IMR-90 (cell line): ENCODE results near the gene LRP6. TPM values are rescaled to one million over a fixed set of nuclear protein-coding genes. Genes with fewer than 3 reads are reported as not detected.

Experiments used
- ATAC-seq: fragments of 200-7000 bp; cut with Tn5 transposase; 2 replicates; pipeline ENCODE4 v1.9.1; 2020; ENCODE audit warnings: low read depth, mild to moderate bottlenecking, moderate library complexity
- BruUV-seq: library from RNA; stranded (reverse); fragments of 400-500 nt; replicated peaks from 2 replicates; lab custom pipeline; 2021; lab: Mats Ljungman, UMichigan
- CTCF ChIA-PET: fragments of 300-600 bp; formaldehyde crosslinking; extraction: SDS; loops from one replicate; lab custom pipeline; 2021; ENCODE audit warnings: antibody characterized with exemption; lab: Yijun Ruan, JAX
- POLR2A ChIA-PET: fragments of 300-600 bp; sonication (Branson Sonifier 250); formaldehyde crosslinking; loops from one replicate; lab custom pipeline; 2022; ENCODE audit warnings: antibody characterized with exemption; ENCODE audit not compliant: unreplicated experiment; lab: Charles Lee
- DNase-seq: peaks from one replicate; pipeline ENCODE4 v3.0.0; 2013
- H2AFZ ChIP-seq: replicated peaks from 2 replicates; pipeline ENCODE3; 2013; ENCODE audit warnings: low read length, mild to moderate bottlenecking; ENCODE audit not compliant: poor library complexity
- H2AK5ac ChIP-seq: 2 replicates; pipeline ENCODE4 v1.6.1; 2013; ENCODE audit warnings: low read depth, low read length, inconsistent platforms
- H2AK9ac ChIP-seq: replicated peaks from 2 replicates; pipeline ENCODE3; 2013; ENCODE audit warnings: mild to moderate bottlenecking, low read depth, low read length, moderate library complexity; ENCODE audit not compliant: poor library complexity
- H2BK120ac ChIP-seq: 2 replicates; pipeline ENCODE4 v1.6.1; 2013; ENCODE audit warnings: low read depth, low read length, inconsistent platforms
- H2BK15ac ChIP-seq: 3 replicates; pipeline ENCODE4 v1.6.1; 2013; ENCODE audit warnings: low read depth, low read length, inconsistent platforms
- H2BK20ac ChIP-seq: 2 replicates; pipeline ENCODE4 v1.6.1; 2013; ENCODE audit warnings: low read depth, mild to moderate bottlenecking, inconsistent platforms, low read length, moderate library complexity
- H2BK5ac ChIP-seq: 2 replicates; pipeline ENCODE4 v1.6.1; 2013; ENCODE audit warnings: mild to moderate bottlenecking, low read depth, low read length, inconsistent platforms; ENCODE audit not compliant: poor library complexity, severe bottlenecking
- H3K14ac ChIP-seq: replicated peaks from 2 replicates; pipeline ENCODE4 v1.6.1; 2013; ENCODE audit warnings: low read depth, low read length, inconsistent platforms
- H3K18ac ChIP-seq: 2 replicates; pipeline ENCODE4 v1.6.1; 2013; ENCODE audit warnings: low read depth, low read length, control low read depth
- H3K23ac ChIP-seq: 2 replicates; pipeline ENCODE4 v1.6.1; 2013; ENCODE audit warnings: low read depth, low read length, inconsistent platforms
- H3K27ac ChIP-seq: 2 replicates; pipeline ENCODE4 v1.5.1; 2013; ENCODE audit warnings: mild to moderate bottlenecking, control low read depth, low read length; ENCODE audit not compliant: insufficient read depth
- H3K27me3 ChIP-seq: 2 replicates; pipeline ENCODE4 v1.6.1; 2013; ENCODE audit warnings: low read length; ENCODE audit not compliant: control insufficient read depth, insufficient read depth
- H3K36me3 ChIP-seq: 2 replicates; pipeline ENCODE4 v1.6.1; 2013; ENCODE audit warnings: low read length, mixed read lengths; ENCODE audit not compliant: control insufficient read depth, insufficient read depth
- H3K4ac ChIP-seq: 2 replicates; pipeline ENCODE4 v1.6.1; 2013; ENCODE audit warnings: low read depth, low read length, inconsistent platforms
- H3K4me1 ChIP-seq: 2 replicates; pipeline ENCODE4 v1.6.1; 2013; ENCODE audit warnings: low read length, mixed read lengths; ENCODE audit not compliant: control insufficient read depth, insufficient read depth
- H3K4me2 ChIP-seq: 2 replicates; pipeline ENCODE4 v1.6.1; 2013; ENCODE audit warnings: low read depth, mild to moderate bottlenecking, control low read depth, low read length, moderate library complexity
- H3K4me3 ChIP-seq: 2 replicates; pipeline ENCODE4 v1.5.1; 2013; ENCODE audit warnings: low read depth, mild to moderate bottlenecking, control low read depth, low read length, moderate library complexity; ENCODE audit not compliant: insufficient read depth
- H3K56ac ChIP-seq: 2 replicates; pipeline ENCODE4 v1.6.1; 2013; ENCODE audit warnings: low read length, inconsistent platforms; ENCODE audit not compliant: insufficient read depth; ENCODE audit errors: extremely low read depth
- H3K79me1 ChIP-seq, 2 experiments: 2 replicates each; pipeline ENCODE4 v1.6.1; 2013; ENCODE audit warnings: low read length in 2 of 2, inconsistent platforms in 1 of 2, low read depth in 1 of 2
- H3K9ac ChIP-seq: 2 replicates; pipeline ENCODE4 v1.6.1; 2013; ENCODE audit warnings: low read depth, low read length, control low read depth
- H3K9me1 ChIP-seq: 2 replicates; pipeline ENCODE4 v1.6.1; 2013; ENCODE audit warnings: low read length, inconsistent platforms; ENCODE audit not compliant: insufficient read depth
- H3K9me3 ChIP-seq: 2 replicates; pipeline ENCODE4 v1.6.1; 2013; ENCODE audit warnings: low read length; ENCODE audit not compliant: control insufficient read depth, insufficient read depth
- H4K20me1 ChIP-seq: 2 replicates; pipeline ENCODE4 v1.6.1; 2013; ENCODE audit warnings: low read length, inconsistent platforms; ENCODE audit not compliant: insufficient read depth
- H4K5ac ChIP-seq: 2 replicates; pipeline ENCODE4 v1.6.1; 2013; ENCODE audit warnings: mild to moderate bottlenecking, low read depth, low read length, control low read depth
- H4K8ac ChIP-seq, 2 experiments: 2 replicates each; pipeline ENCODE4 v1.6.1; 2013; ENCODE audit warnings: low read depth in 2 of 2, low read length in 2 of 2, control low read depth in 1 of 2, inconsistent platforms in 1 of 2
- H4K91ac ChIP-seq: 2 replicates; pipeline ENCODE4 v1.6.1; 2013; ENCODE audit warnings: low read depth, low read length, inconsistent platforms; ENCODE audit not compliant: insufficient read depth
- BHLHE40 ChIP-seq: fragments of 150-350 bp; IDR thresholded peaks from 2 replicates; pipeline ENCODE4 v1.6.1; 2016; ENCODE audit warnings: mild to moderate bottlenecking, low read depth, low read length
- CEBPB ChIP-seq: IDR thresholded peaks from 2 replicates; pipeline ENCODE4 v1.6.1; 2012; ENCODE audit warnings: low read depth, low read length, improper control_type of control experiment
- CHD1 ChIP-seq: IDR thresholded peaks from 2 replicates; pipeline ENCODE4 v1.6.1; 2012; ENCODE audit warnings: low read depth, low read length, improper control_type of control experiment
- CTCF ChIP-seq: conservative IDR thresholded peaks from 2 replicates; pipeline ENCODE4 v1.5.1; 2012; ENCODE audit warnings: mild to moderate bottlenecking, low read depth, low read length, improper control_type of control experiment
- ELK1 ChIP-seq: fragments of 150-350 bp; IDR thresholded peaks from 2 replicates; pipeline ENCODE4 v1.6.1; 2016; ENCODE audit warnings: low read depth, mild to moderate bottlenecking, low read length, moderate library complexity, borderline replicate concordance
- FOS ChIP-seq: fragments of 150-350 bp; IDR thresholded peaks from 2 replicates; pipeline ENCODE4 v1.6.1; 2016; ENCODE audit warnings: low read depth, low read length
- MAFK ChIP-seq: IDR thresholded peaks from 2 replicates; pipeline ENCODE4 v1.6.1; 2012; ENCODE audit warnings: low read depth, low read length, improper control_type of control experiment
- MAZ ChIP-seq: IDR thresholded peaks from 2 replicates; pipeline ENCODE4 v1.6.1; 2012; ENCODE audit warnings: low read depth, mild to moderate bottlenecking, low read length, improper control_type of control experiment, moderate library complexity, borderline replicate concordance
- MXI1 ChIP-seq: IDR thresholded peaks from 2 replicates; pipeline ENCODE4 v1.6.1; 2012; ENCODE audit warnings: low read depth, mild to moderate bottlenecking, low read length, moderate library complexity, borderline replicate concordance
- NFE2L2 ChIP-seq: fragments of 150-350 bp; IDR thresholded peaks from 2 replicates; pipeline ENCODE4 v1.6.1; 2016; ENCODE audit warnings: low read depth, mild to moderate bottlenecking, low read length
- POLR2A ChIP-seq: IDR thresholded peaks from 2 replicates; pipeline ENCODE4 v1.6.1; 2012; ENCODE audit warnings: mild to moderate bottlenecking, low read depth, low read length
- RAD21 ChIP-seq: IDR thresholded peaks from 2 replicates; pipeline ENCODE4 v1.6.1; 2012; ENCODE audit warnings: low read length, improper control_type of control experiment
- RCOR1 ChIP-seq: IDR thresholded peaks from 2 replicates; pipeline ENCODE4 v1.6.1; 2012; ENCODE audit warnings: mild to moderate bottlenecking, low read length, improper control_type of control experiment; ENCODE audit not compliant: insufficient replicate concordance
- RFX5 ChIP-seq: IDR thresholded peaks from 2 replicates; pipeline ENCODE4 v1.8.0; 2012; ENCODE audit warnings: low read depth, mild to moderate bottlenecking, low read length, moderate library complexity
- SMC3 ChIP-seq: fragments of 150-350 bp; IDR thresholded peaks from 2 replicates; pipeline ENCODE4 v1.6.1; 2016; ENCODE audit warnings: low read depth, mild to moderate bottlenecking, antibody characterized with exemption, low read length, moderate library complexity
- USF2 ChIP-seq: fragments of 150-350 bp; IDR thresholded peaks from 2 replicates; pipeline ENCODE4 v1.6.1; 2017; ENCODE audit warnings: mild to moderate bottlenecking, antibody characterized with exemption, low read length, low read depth
- WGBS, 2 experiments: methylation state at CpG; one replicate each; pipeline versions ENCODE4 v1.1.5 to v1.1.7; 2013; ENCODE audit warnings: missing lambda C conversion rate in 2 of 2; ENCODE audit not compliant: insufficient read length in 1 of 2; ENCODE audit errors: extremely low coverage in 2 of 2; 5-methylcytosine and 5-hydroxymethylcytosine counted together
- dilution Hi-C: fragments of 300-500 bp; cut with HindIII; formaldehyde crosslinking; loops from one replicate; pipeline ENCODE4 v1.14.3; 2018; ENCODE audit warnings: low sequenced_read_pairs; ENCODE audit not compliant: unreplicated experiment
- in situ Hi-C: fragments of 300-500 bp; cut with MboI; formaldehyde crosslinking; loops from 3 replicates; pipeline ENCODE4 v1.14.3; 2019; ENCODE audit warnings: low sequenced_read_pairs, inconsistent platforms, mixed read lengths
- intact Hi-C: fragments of 100-400 bp; cut with micrococcal nuclease; formaldehyde crosslinking; loops from 2 replicates; pipeline ENCODE4 v1.10.0; 2022
- polyA plus RNA-seq, 3 experiments: library from polyadenylated mRNA; depleted of rRNA; stranded (reverse); fragments of >200 nt; gene quantifications; 2 replicates each; pipeline ENCODE4 v1.2.3, GENCODE V29; 2012; ENCODE audit warnings: low replicate concordance in 1 of 3
- total RNA-seq: library from RNA; depleted of rRNA; stranded (reverse); fragments of >200 nt; gene quantifications from 2 replicates; pipeline ENCODE4 v1.2.3, GENCODE V29; 2012

LRP6 gene
- total and polyA plus RNA-seq, 2 of the 4 experiments (the other 2 are of a cell fraction), result 14.2 to 32.1 TPM

GRCh38 chr12:12176402-12176801, 90.4 kb downstream of the LRP6 start:
- Histone ChIP-seq H3K18ac (no peak overlapping the region), H2BK120ac (no peak overlapping the region), H3K4me3 (no peak overlapping the region), H4K8ac (no peak overlapping the region), H2AFZ (no peak overlapping the region), H3K14ac (no peak overlapping the region), H3K4ac (no peak overlapping the region), H3K56ac (no peak overlapping the region), H3K36me3 (peaks cover 6% of the 10 kb centered on the region), H4K5ac (no peak overlapping the region), H3K9me3 (no peaks in the 10 kb centered on the region), H4K20me1 (peaks cover 7% of the 10 kb centered on the region; the same call in 1 of the 2 replicates), H3K23ac (no peak overlapping the region), H2AK5ac (no peak overlapping the region), H3K9me1 (peaks cover 4% of the 10 kb centered on the region; the same call in 1 of the 2 replicates), H3K27ac (no peak overlapping the region), H3K79me1 (peaks cover 4 to 36% of the 10 kb centered on the region in 2 experiments; a peak in 3 of 4 replicates), H2BK5ac (no peak overlapping the region), H3K27me3 (no peaks in the 10 kb centered on the region), H3K4me1 (peaks cover 1% of the 10 kb centered on the region; the same call in 1 of the 2 replicates), H4K91ac (no peak overlapping the region), H2BK15ac (no peak overlapping the region), H3K4me2 (no peak overlapping the region), H2AK9ac (no peak overlapping the region), H2BK20ac (no peak overlapping the region), H3K9ac (no peak overlapping the region)
- no TSS peak for BruUV-seq
- WGBS, 2 experiments, result 100% methylated on average over 2 of the region's 3 CpGs; no CpG with 5 or more reads in 1 of the 2 experiments
- ATAC-seq (no peak), DNase-seq (no peak)
- POLR2A ChIA-PET, result no interaction called here
- intact Hi-C loops, result loop anchor here (10.0 kb wide), 1 partner anchor 148 kb away; no protein-coding TSS in a partner anchor
- CTCF ChIA-PET, result interaction anchor here (0.8 kb wide), 1 partner anchor 11 kb away, joined by 3 read pairs; no protein-coding TSS in a partner anchor
- in situ Hi-C loops, result no loop called here
- TF ChIP-seq CHD1, result no peak
- no peak for TF ChIP-seq CTCF
- no peak for TF ChIP-seq NFE2L2
- TF ChIP-seq SMC3, result no peak
- no peak for TF ChIP-seq RFX5
- TF ChIP-seq MAFK, result no peak
- TF ChIP-seq RCOR1, result no peak
- no peak for TF ChIP-seq MAZ
- no peak for TF ChIP-seq MXI1
- no peak for TF ChIP-seq USF2
- TF ChIP-seq BHLHE40, result no peak
- TF ChIP-seq ELK1, result no peak
- no peak for TF ChIP-seq POLR2A
- no peak for TF ChIP-seq FOS
- TF ChIP-seq CEBPB, result no peak
- TF ChIP-seq RAD21, result no peak
- dilution Hi-C loops, result no loop called here
